IMR-90 (cell line): ENCODE measurements around the gene RAC3. TPM values are rescaled to one million over a fixed set of nuclear protein-coding genes. Genes with fewer than 3 reads are reported as not detected.
A peak's percentile ranks its signal among the peaks of the same experiment; 100 is the strongest.

Experiments
- ATAC-seq: fragments of 200-7000 bp; cut with Tn5 transposase; 2 replicates; pipeline ENCODE4 v1.9.1; 2020; ENCODE audit warnings: low read depth, mild to moderate bottlenecking, moderate library complexity
- BruUV-seq: library from RNA; stranded (reverse); fragments of 400-500 nt; replicated peaks from 2 replicates; lab custom pipeline; 2021; lab: Mats Ljungman, UMichigan
- CTCF ChIA-PET: fragments of 300-600 bp; formaldehyde crosslinking; extraction: SDS; loops from one replicate; lab custom pipeline; 2021; ENCODE audit warnings: antibody characterized with exemption; lab: Yijun Ruan, JAX
- POLR2A ChIA-PET: fragments of 300-600 bp; sonication (Branson Sonifier 250); formaldehyde crosslinking; loops from one replicate; lab custom pipeline; 2022; ENCODE audit warnings: antibody characterized with exemption; ENCODE audit not compliant: unreplicated experiment; lab: Charles Lee
- DNase-seq: peaks from one replicate; pipeline ENCODE4 v3.0.0; 2013
- H2AFZ ChIP-seq: replicated peaks from 2 replicates; pipeline ENCODE3; 2013; ENCODE audit warnings: low read length, mild to moderate bottlenecking; ENCODE audit not compliant: poor library complexity
- H2AK5ac ChIP-seq: 2 replicates; pipeline ENCODE4 v1.6.1; 2013; ENCODE audit warnings: low read depth, low read length, inconsistent platforms
- H2AK9ac ChIP-seq: replicated peaks from 2 replicates; pipeline ENCODE3; 2013; ENCODE audit warnings: mild to moderate bottlenecking, low read depth, low read length, moderate library complexity; ENCODE audit not compliant: poor library complexity
- H2BK120ac ChIP-seq: 2 replicates; pipeline ENCODE4 v1.6.1; 2013; ENCODE audit warnings: low read depth, low read length, inconsistent platforms
- H2BK15ac ChIP-seq: 3 replicates; pipeline ENCODE4 v1.6.1; 2013; ENCODE audit warnings: low read depth, low read length, inconsistent platforms
- H2BK20ac ChIP-seq: 2 replicates; pipeline ENCODE4 v1.6.1; 2013; ENCODE audit warnings: low read depth, mild to moderate bottlenecking, inconsistent platforms, low read length, moderate library complexity
- H2BK5ac ChIP-seq: 2 replicates; pipeline ENCODE4 v1.6.1; 2013; ENCODE audit warnings: mild to moderate bottlenecking, low read depth, low read length, inconsistent platforms; ENCODE audit not compliant: poor library complexity, severe bottlenecking
- H3K14ac ChIP-seq: replicated peaks from 2 replicates; pipeline ENCODE4 v1.6.1; 2013; ENCODE audit warnings: low read depth, low read length, inconsistent platforms
- H3K18ac ChIP-seq: 2 replicates; pipeline ENCODE4 v1.6.1; 2013; ENCODE audit warnings: low read depth, low read length, control low read depth
- H3K23ac ChIP-seq: 2 replicates; pipeline ENCODE4 v1.6.1; 2013; ENCODE audit warnings: low read depth, low read length, inconsistent platforms
- H3K27ac ChIP-seq: 2 replicates; pipeline ENCODE4 v1.5.1; 2013; ENCODE audit warnings: mild to moderate bottlenecking, control low read depth, low read length; ENCODE audit not compliant: insufficient read depth
- H3K27me3 ChIP-seq: 2 replicates; pipeline ENCODE4 v1.6.1; 2013; ENCODE audit warnings: low read length; ENCODE audit not compliant: control insufficient read depth, insufficient read depth
- H3K36me3 ChIP-seq: 2 replicates; pipeline ENCODE4 v1.6.1; 2013; ENCODE audit warnings: low read length, mixed read lengths; ENCODE audit not compliant: control insufficient read depth, insufficient read depth
- H3K4ac ChIP-seq: 2 replicates; pipeline ENCODE4 v1.6.1; 2013; ENCODE audit warnings: low read depth, low read length, inconsistent platforms
- H3K4me1 ChIP-seq: 2 replicates; pipeline ENCODE4 v1.6.1; 2013; ENCODE audit warnings: low read length, mixed read lengths; ENCODE audit not compliant: control insufficient read depth, insufficient read depth
- H3K4me2 ChIP-seq: 2 replicates; pipeline ENCODE4 v1.6.1; 2013; ENCODE audit warnings: low read depth, mild to moderate bottlenecking, control low read depth, low read length, moderate library complexity
- H3K4me3 ChIP-seq: 2 replicates; pipeline ENCODE4 v1.5.1; 2013; ENCODE audit warnings: low read depth, mild to moderate bottlenecking, control low read depth, low read length, moderate library complexity; ENCODE audit not compliant: insufficient read depth
- H3K56ac ChIP-seq: 2 replicates; pipeline ENCODE4 v1.6.1; 2013; ENCODE audit warnings: low read length, inconsistent platforms; ENCODE audit not compliant: insufficient read depth; ENCODE audit errors: extremely low read depth
- H3K79me1 ChIP-seq, 2 experiments: 2 replicates each; pipeline ENCODE4 v1.6.1; 2013; ENCODE audit warnings: low read length in 2 of 2, inconsistent platforms in 1 of 2, low read depth in 1 of 2
- H3K9ac ChIP-seq: 2 replicates; pipeline ENCODE4 v1.6.1; 2013; ENCODE audit warnings: low read depth, low read length, control low read depth
- H3K9me1 ChIP-seq: 2 replicates; pipeline ENCODE4 v1.6.1; 2013; ENCODE audit warnings: low read length, inconsistent platforms; ENCODE audit not compliant: insufficient read depth
- H3K9me3 ChIP-seq: 2 replicates; pipeline ENCODE4 v1.6.1; 2013; ENCODE audit warnings: low read length; ENCODE audit not compliant: control insufficient read depth, insufficient read depth
- H4K20me1 ChIP-seq: 2 replicates; pipeline ENCODE4 v1.6.1; 2013; ENCODE audit warnings: low read length, inconsistent platforms; ENCODE audit not compliant: insufficient read depth
- H4K5ac ChIP-seq: 2 replicates; pipeline ENCODE4 v1.6.1; 2013; ENCODE audit warnings: mild to moderate bottlenecking, low read depth, low read length, control low read depth
- H4K8ac ChIP-seq, 2 experiments: 2 replicates each; pipeline ENCODE4 v1.6.1; 2013; ENCODE audit warnings: low read depth in 2 of 2, low read length in 2 of 2, control low read depth in 1 of 2, inconsistent platforms in 1 of 2
- H4K91ac ChIP-seq: 2 replicates; pipeline ENCODE4 v1.6.1; 2013; ENCODE audit warnings: low read depth, low read length, inconsistent platforms; ENCODE audit not compliant: insufficient read depth
- CEBPB ChIP-seq: IDR thresholded peaks from 2 replicates; pipeline ENCODE4 v1.6.1; 2012; ENCODE audit warnings: low read depth, low read length, improper control_type of control experiment
- MXI1 ChIP-seq: IDR thresholded peaks from 2 replicates; pipeline ENCODE4 v1.6.1; 2012; ENCODE audit warnings: low read depth, mild to moderate bottlenecking, low read length, moderate library complexity, borderline replicate concordance
- WGBS, 2 experiments: methylation state at CpG; one replicate each; pipeline versions ENCODE4 v1.1.5 to v1.1.7; 2013; ENCODE audit warnings: missing lambda C conversion rate in 2 of 2; ENCODE audit not compliant: insufficient read length in 1 of 2; ENCODE audit errors: extremely low coverage in 2 of 2; 5-methylcytosine and 5-hydroxymethylcytosine counted together
- dilution Hi-C: fragments of 300-500 bp; cut with HindIII; formaldehyde crosslinking; loops from one replicate; pipeline ENCODE4 v1.14.3; 2018; ENCODE audit warnings: low sequenced_read_pairs; ENCODE audit not compliant: unreplicated experiment
- in situ Hi-C: fragments of 300-500 bp; cut with MboI; formaldehyde crosslinking; loops from 3 replicates; pipeline ENCODE4 v1.14.3; 2019; ENCODE audit warnings: low sequenced_read_pairs, inconsistent platforms, mixed read lengths
- intact Hi-C: fragments of 100-400 bp; cut with micrococcal nuclease; formaldehyde crosslinking; loops from 2 replicates; pipeline ENCODE4 v1.10.0; 2022
- polyA plus RNA-seq, 3 experiments: library from polyadenylated mRNA; depleted of rRNA; stranded (reverse); fragments of >200 nt; gene quantifications; 2 replicates each; pipeline ENCODE4 v1.2.3, GENCODE V29; 2012; ENCODE audit warnings: low replicate concordance in 1 of 3
- total RNA-seq: library from RNA; depleted of rRNA; stranded (reverse); fragments of >200 nt; gene quantifications from 2 replicates; pipeline ENCODE4 v1.2.3, GENCODE V29; 2012
- TF ChIP-seq, protein P1 (sequence below): conservative IDR thresholded peaks from 2 replicates; pipeline ENCODE4 v1.5.1; 2012; ENCODE audit warnings: mild to moderate bottlenecking, low read depth, low read length, improper control_type of control experiment

Gene RAC3
- total and polyA plus RNA-seq, 2 of the 4 experiments (the other 2 are of a cell fraction) = 5.7 to 23.4 TPM

DNA sequence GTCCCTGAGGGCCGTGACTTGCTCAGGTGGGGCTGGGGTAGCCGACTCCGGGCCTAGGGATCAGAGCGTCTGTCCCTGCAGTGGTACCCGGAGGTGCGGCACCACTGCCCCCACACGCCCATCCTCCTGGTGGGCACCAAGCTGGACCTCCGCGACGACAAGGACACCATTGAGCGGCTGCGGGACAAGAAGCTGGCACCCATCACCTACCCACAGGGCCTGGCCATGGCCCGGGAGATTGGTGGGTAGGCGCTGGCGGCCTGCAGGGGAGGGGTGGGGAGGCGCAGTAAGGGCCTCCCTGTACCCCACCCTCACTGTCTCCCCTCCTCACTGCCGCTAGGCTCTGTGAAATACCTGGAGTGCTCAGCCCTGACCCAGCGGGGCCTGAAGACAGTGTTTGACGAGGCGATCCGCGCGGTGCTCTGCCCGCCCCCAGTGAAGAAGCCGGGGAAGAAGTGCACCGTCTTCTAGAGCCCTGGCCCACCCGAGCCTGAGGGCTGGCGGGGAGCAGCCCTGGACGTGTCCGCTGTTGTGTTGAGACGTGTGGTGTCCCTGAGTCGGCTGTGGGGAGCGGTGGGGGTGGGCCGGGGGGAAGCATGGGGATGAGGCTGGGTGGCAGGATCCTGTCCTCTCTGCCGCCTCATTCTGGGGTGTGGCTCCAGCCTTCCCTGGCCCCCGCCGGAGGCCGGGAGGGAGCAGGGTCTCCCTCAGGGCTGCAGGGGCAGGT, 2.0 kb downstream of the RAC3 start:
- Histone ChIP-seq H3K9ac (no peak overlapping the region), H2AFZ (no peak overlapping the region), H4K20me1 (peaks cover 5% of the 10 kb centered on the region), H2BK5ac (no peak overlapping the region), H3K4ac (no peak overlapping the region), H3K14ac (no peak overlapping the region), H3K9me3 (no peaks in the 10 kb centered on the region), H2BK15ac (no peak overlapping the region), H3K23ac (no peak overlapping the region), H4K8ac (no peak overlapping the region), H3K79me1 (peaks cover 7 to 12% of the 10 kb centered on the region in 2 experiments), H3K4me2 (no peak overlapping the region), H3K56ac (no peak overlapping the region), H4K91ac (no peak overlapping the region), H3K9me1 (0 out of 2 replicates have a peak, but pooled peaks cover 7% of the 10 kb centered on the region), H3K4me1 (peaks cover 11% of the 10 kb centered on the region), H2BK20ac (no peak overlapping the region), H3K4me3 (no peak overlapping the region), H4K5ac (no peak overlapping the region), H3K18ac (no peak overlapping the region), H2AK5ac (no peak overlapping the region), H2BK120ac (no peak overlapping the region), H3K27me3 (no peaks in the 10 kb centered on the region), H2AK9ac (peak overlapping the region; percentile 42), H3K36me3 (no peaks in the 10 kb centered on the region; the same call in 1 of the 2 replicates), H3K27ac (no peak overlapping the region)
- intact Hi-C loops = loop anchor here (10.0 kb wide), 1 partner anchor 291 kb away; no protein-coding TSS in a partner anchor
- dilution Hi-C loops = no loop called here
- in situ Hi-C loops = loop anchor here (5.0 kb wide), 1 partner anchor 124 kb away; no protein-coding TSS in a partner anchor
- TF ChIP-seq MXI1 = no peak
- no peak for TF ChIP-seq CEBPB
- TF ChIP-seq, protein P1, sequence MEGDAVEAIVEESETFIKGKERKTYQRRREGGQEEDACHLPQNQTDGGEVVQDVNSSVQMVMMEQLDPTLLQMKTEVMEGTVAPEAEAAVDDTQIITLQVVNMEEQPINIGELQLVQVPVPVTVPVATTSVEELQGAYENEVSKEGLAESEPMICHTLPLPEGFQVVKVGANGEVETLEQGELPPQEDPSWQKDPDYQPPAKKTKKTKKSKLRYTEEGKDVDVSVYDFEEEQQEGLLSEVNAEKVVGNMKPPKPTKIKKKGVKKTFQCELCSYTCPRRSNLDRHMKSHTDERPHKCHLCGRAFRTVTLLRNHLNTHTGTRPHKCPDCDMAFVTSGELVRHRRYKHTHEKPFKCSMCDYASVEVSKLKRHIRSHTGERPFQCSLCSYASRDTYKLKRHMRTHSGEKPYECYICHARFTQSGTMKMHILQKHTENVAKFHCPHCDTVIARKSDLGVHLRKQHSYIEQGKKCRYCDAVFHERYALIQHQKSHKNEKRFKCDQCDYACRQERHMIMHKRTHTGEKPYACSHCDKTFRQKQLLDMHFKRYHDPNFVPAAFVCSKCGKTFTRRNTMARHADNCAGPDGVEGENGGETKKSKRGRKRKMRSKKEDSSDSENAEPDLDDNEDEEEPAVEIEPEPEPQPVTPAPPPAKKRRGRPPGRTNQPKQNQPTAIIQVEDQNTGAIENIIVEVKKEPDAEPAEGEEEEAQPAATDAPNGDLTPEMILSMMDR = no peak
- no peak for DNase-seq
- ChIA-PET CTCF (no interaction called here), POLR2A (no interaction called here)
- ATAC-seq = no peak
- no TSS peak for BruUV-seq
- WGBS, 2 experiments = 92% methylated on average over 11 of the region's 38 CpGs; no CpG with 5 or more reads in 1 of the 2 experiments
